WERI-Rb-1 (cell line): ENCODE measurements around the gene MRPL54.

Experiments
- DNase-seq: peaks from one replicate; pipeline ENCODE4 v3.0.0-alpha.2; 2020
- H3K27ac ChIP-seq: fragments of 250-450 bp; sonication (Bioruptor Pico); 2 replicates; pipeline ENCODE4 v1.5.1; 2020; ENCODE audit warnings: mild to moderate bottlenecking, moderate library complexity
- H3K27me3 ChIP-seq: fragments of 250-450 bp; sonication (Bioruptor Pico); 2 replicates; pipeline ENCODE4 v1.5.1; 2021; ENCODE audit warnings: mild to moderate bottlenecking, low read depth, moderate library complexity; ENCODE audit not compliant: insufficient read depth, severe bottlenecking
- H3K36me3 ChIP-seq: fragments of 250-450 bp; sonication (Bioruptor Pico); 2 replicates; pipeline ENCODE4 v1.5.1; 2020; ENCODE audit warnings: mild to moderate bottlenecking, moderate library complexity
- H3K4me3 ChIP-seq: 2 replicates; pipeline ENCODE4 v1.5.1; 2011; ENCODE audit warnings: low read depth, mild to moderate bottlenecking, control low read depth, low read length
- H3K9me3 ChIP-seq: fragments of 250-450 bp; sonication (Bioruptor Pico); 2 replicates; pipeline ENCODE4 v1.5.1; 2021; ENCODE audit warnings: mild to moderate bottlenecking, moderate library complexity; ENCODE audit not compliant: severe bottlenecking
- CTCF ChIP-seq: IDR thresholded peaks from 2 replicates; pipeline ENCODE4 v1.5.1; 2011; ENCODE audit warnings: low read depth, mild to moderate bottlenecking, control low read depth, inconsistent platforms, low read length

MRPL54 gene

GRCh38 chr19:3725640-3726310 is 36.7 kb upstream of the MRPL54 start:
- no peak for TF ChIP-seq CTCF
- peaks cover 10% of the 10 kb centered on the region for H3K36me3 ChIP-seq
- H3K27me3 ChIP-seq: no peaks in the 10 kb centered on the region
- H3K9me3 ChIP-seq: no peaks in the 10 kb centered on the region
- H3K4me3 ChIP-seq: no peak overlapping the region
- no peak for DNase-seq
- H3K27ac ChIP-seq: peak overlapping the region; percentile 90

- no peak overlapping the region for H3K27ac ChIP-seq
- H3K27me3 ChIP-seq: no peaks in the 10 kb centered on the region
- peaks cover 45% of the 10 kb centered on the region for H3K36me3 ChIP-seq
- peaks cover 3% of the 10 kb centered on the region for H3K9me3 ChIP-seq
- TF ChIP-seq CTCF: no peak
- DNase-seq: no peak
- no peak overlapping the region for H3K4me3 ChIP-seq
Observed at GRCh38 chr19:3730457-3730958, 32.0 kb upstream of the MRPL54 start.

- Histone ChIP-seq H3K27ac (no peak overlapping the region), H3K4me3 (no peak overlapping the region), H3K27me3 (no peaks in the 10 kb centered on the region), H3K36me3 (peaks cover 61% of the 10 kb centered on the region), H3K9me3 (peaks cover 3% of the 10 kb centered on the region)
- DNase-seq: no peak
- no peak for TF ChIP-seq CTCF
Observed at GRCh38 chr19:3732108-3732507, 30.4 kb upstream of the MRPL54 start.

- H3K27ac ChIP-seq: no peak overlapping the region
- no peak for TF ChIP-seq CTCF
- H3K27me3 ChIP-seq: no peaks in the 10 kb centered on the region
- H3K4me3 ChIP-seq: no peak overlapping the region
- H3K9me3 ChIP-seq: peaks cover 3% of the 10 kb centered on the region
- no peak for DNase-seq
- H3K36me3 ChIP-seq: peaks cover 75% of the 10 kb centered on the region
Observed at GRCh38 chr19:3733549-3734309, 28.8 kb upstream of the MRPL54 start.

- no peak overlapping the region for H3K27ac ChIP-seq
- H3K27me3 ChIP-seq: no peaks in the 10 kb centered on the region
- no peak overlapping the region for H3K4me3 ChIP-seq
- peaks cover 80% of the 10 kb centered on the region for H3K36me3 ChIP-seq
- DNase-seq: no peak
- no peak for TF ChIP-seq CTCF
- peaks cover 3% of the 10 kb centered on the region for H3K9me3 ChIP-seq
Observed at GRCh38 chr19:3734310-3734600, 28.2 kb upstream of the MRPL54 start.
